Measurements from ENCODE around the gene SLC12A5. TPM values are rescaled to one million over a fixed set of nuclear protein-coding genes. Genes with fewer than 3 reads are reported as not detected.

SLC12A5 gene
- total RNA-seq, 1 donor from 2014 or later, result 8.8 TPM

DNA sequence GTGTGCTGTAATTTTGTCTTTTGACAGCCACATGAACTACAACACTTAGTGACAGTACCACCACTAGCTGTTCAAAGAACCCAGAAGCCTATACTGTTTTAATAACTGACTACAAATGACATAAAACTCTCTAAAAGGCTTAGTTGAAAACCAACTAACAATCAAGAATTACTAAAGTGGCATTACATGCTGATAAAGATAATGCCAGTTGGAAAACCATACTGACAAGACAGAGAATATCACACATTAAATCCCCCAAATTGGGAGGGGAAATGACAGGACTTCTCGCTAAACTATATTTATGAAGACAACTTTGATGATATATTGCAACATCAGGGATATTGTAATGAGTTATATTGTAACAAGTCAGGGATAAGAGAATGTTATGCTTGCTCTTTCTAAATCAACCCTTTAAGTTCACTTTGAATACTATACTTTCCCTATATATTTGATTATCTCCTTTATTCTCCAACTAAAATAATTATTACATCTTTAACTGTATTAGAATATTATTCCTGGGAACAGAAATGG is 54.6 kb downstream of the SLC12A5 start:
- Mint-ChIP-seq H3K4me1 (ENCODE audit: unreplicated experiment) (peaks cover 24% of the 10 kb centered on the region), H3K4me3 (ENCODE audit: unreplicated experiment) (no peak overlapping the region)
- DNase-seq (ENCODE audit: low spot score), result no peak

GRCh38 chr20:46084805-46085178 is 55.8 kb downstream of the SLC12A5 start:
- H3K27me3 Mint-ChIP-seq (ENCODE audit: unreplicated experiment), result no peaks in the 10 kb centered on the region
- peaks cover 23% of the 10 kb centered on the region for H3K4me1 Mint-ChIP-seq (ENCODE audit: unreplicated experiment)
- no peaks in the 10 kb centered on the region for H3K9me3 Mint-ChIP-seq (ENCODE audit: unreplicated experiment)
- no peaks in the 10 kb centered on the region for H3K36me3 Mint-ChIP-seq (ENCODE audit: low read depth, unreplicated experiment)
- no peak for DNase-seq (ENCODE audit: low spot score)
- no peak overlapping the region for H3K4me3 Mint-ChIP-seq (ENCODE audit: unreplicated experiment)
- H3K27ac Mint-ChIP-seq (ENCODE audit: unreplicated experiment), result no peak overlapping the region
- TF ChIP-seq, protein P1, sequence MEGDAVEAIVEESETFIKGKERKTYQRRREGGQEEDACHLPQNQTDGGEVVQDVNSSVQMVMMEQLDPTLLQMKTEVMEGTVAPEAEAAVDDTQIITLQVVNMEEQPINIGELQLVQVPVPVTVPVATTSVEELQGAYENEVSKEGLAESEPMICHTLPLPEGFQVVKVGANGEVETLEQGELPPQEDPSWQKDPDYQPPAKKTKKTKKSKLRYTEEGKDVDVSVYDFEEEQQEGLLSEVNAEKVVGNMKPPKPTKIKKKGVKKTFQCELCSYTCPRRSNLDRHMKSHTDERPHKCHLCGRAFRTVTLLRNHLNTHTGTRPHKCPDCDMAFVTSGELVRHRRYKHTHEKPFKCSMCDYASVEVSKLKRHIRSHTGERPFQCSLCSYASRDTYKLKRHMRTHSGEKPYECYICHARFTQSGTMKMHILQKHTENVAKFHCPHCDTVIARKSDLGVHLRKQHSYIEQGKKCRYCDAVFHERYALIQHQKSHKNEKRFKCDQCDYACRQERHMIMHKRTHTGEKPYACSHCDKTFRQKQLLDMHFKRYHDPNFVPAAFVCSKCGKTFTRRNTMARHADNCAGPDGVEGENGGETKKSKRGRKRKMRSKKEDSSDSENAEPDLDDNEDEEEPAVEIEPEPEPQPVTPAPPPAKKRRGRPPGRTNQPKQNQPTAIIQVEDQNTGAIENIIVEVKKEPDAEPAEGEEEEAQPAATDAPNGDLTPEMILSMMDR (IDR thresholded peaks at IDR 0.05; ENCODE audit: unreplicated experiment), result no peak

More for the DNA sequence above, 54.6 kb downstream of the SLC12A5 start:
- Mint-ChIP-seq H3K36me3 (ENCODE audit: low read depth, unreplicated experiment) (peaks cover 4% of the 10 kb centered on the region), H3K27ac (ENCODE audit: unreplicated experiment) (no peak overlapping the region), H3K27me3 (ENCODE audit: unreplicated experiment) (no peaks in the 10 kb centered on the region), H3K9me3 (ENCODE audit: unreplicated experiment) (no peaks in the 10 kb centered on the region)
- TF ChIP-seq, protein P1 (IDR thresholded peaks at IDR 0.05; ENCODE audit: unreplicated experiment), result no peak

GRCh38 chr20:46085179-46085851 is 56.3 kb downstream of the SLC12A5 start:
- peaks cover 27% of the 10 kb centered on the region for H3K4me1 Mint-ChIP-seq (ENCODE audit: unreplicated experiment)
- H3K27ac Mint-ChIP-seq (ENCODE audit: unreplicated experiment), result no peak overlapping the region
- H3K9me3 Mint-ChIP-seq (ENCODE audit: unreplicated experiment), result no peaks in the 10 kb centered on the region
- H3K4me3 Mint-ChIP-seq (ENCODE audit: unreplicated experiment), result no peak overlapping the region
- H3K27me3 Mint-ChIP-seq (ENCODE audit: unreplicated experiment), result no peaks in the 10 kb centered on the region
- TF ChIP-seq, protein P1 (IDR thresholded peaks at IDR 0.05; ENCODE audit: unreplicated experiment), result no peak
- H3K36me3 Mint-ChIP-seq (ENCODE audit: low read depth, unreplicated experiment), result peaks cover 3% of the 10 kb centered on the region
- DNase-seq (ENCODE audit: low spot score), result no peak

DNA sequence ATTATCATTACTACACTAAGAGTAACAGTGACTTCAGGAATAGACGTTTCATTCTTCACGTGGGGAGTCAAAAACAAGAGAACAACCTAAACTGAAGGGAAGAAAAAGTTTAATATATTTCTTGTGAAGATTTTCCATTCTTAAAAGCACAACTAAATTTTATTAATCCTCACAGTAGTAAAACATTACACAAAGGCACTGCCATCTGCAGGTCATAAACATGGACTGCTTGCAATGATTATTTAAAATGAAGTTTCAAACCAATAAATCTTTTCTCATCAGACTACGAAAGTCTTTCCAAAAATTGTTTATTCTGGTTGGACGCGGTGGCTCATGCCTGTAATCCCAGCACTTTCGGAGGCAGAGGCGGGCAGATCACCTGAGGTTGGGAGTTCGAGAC is 58.1 kb downstream of the SLC12A5 start:
- Mint-ChIP-seq H3K27ac (ENCODE audit: unreplicated experiment) (no peak overlapping the region), H3K4me1 (ENCODE audit: unreplicated experiment) (peaks cover 27% of the 10 kb centered on the region)

More for the DNA sequence above, 58.1 kb downstream of the SLC12A5 start:
- Mint-ChIP-seq H3K9me3 (ENCODE audit: unreplicated experiment) (no peaks in the 10 kb centered on the region), H3K4me3 (ENCODE audit: unreplicated experiment) (no peak overlapping the region), H3K36me3 (ENCODE audit: low read depth, unreplicated experiment) (peaks cover 3% of the 10 kb centered on the region), H3K27me3 (ENCODE audit: unreplicated experiment) (no peaks in the 10 kb centered on the region)
- TF ChIP-seq, protein P1 (IDR thresholded peaks at IDR 0.05; ENCODE audit: unreplicated experiment), result no peak
- no peak for DNase-seq (ENCODE audit: low spot score)

Data from endothelial cell (in vitro differentiated cells).